Activated CD4-positive, alpha-beta T cell treated with anti-CD3 and anti-CD28 coated beads for 24 hours (primary cell): ENCODE measurements around the gene PXDN.
"Not testable (repeated sequence)": the region's sequence is repeated elsewhere in the genome, so short reads cannot be mapped to it uniquely, and the experiment has no call there.

Experiments
- DNase-seq, 2 donors: peaks; one replicate each; pipeline ENCODE4 v3.0.0-alpha.2; 2020; ENCODE audit warnings: low read depth in 2 of 2

PXDN gene, protein sequence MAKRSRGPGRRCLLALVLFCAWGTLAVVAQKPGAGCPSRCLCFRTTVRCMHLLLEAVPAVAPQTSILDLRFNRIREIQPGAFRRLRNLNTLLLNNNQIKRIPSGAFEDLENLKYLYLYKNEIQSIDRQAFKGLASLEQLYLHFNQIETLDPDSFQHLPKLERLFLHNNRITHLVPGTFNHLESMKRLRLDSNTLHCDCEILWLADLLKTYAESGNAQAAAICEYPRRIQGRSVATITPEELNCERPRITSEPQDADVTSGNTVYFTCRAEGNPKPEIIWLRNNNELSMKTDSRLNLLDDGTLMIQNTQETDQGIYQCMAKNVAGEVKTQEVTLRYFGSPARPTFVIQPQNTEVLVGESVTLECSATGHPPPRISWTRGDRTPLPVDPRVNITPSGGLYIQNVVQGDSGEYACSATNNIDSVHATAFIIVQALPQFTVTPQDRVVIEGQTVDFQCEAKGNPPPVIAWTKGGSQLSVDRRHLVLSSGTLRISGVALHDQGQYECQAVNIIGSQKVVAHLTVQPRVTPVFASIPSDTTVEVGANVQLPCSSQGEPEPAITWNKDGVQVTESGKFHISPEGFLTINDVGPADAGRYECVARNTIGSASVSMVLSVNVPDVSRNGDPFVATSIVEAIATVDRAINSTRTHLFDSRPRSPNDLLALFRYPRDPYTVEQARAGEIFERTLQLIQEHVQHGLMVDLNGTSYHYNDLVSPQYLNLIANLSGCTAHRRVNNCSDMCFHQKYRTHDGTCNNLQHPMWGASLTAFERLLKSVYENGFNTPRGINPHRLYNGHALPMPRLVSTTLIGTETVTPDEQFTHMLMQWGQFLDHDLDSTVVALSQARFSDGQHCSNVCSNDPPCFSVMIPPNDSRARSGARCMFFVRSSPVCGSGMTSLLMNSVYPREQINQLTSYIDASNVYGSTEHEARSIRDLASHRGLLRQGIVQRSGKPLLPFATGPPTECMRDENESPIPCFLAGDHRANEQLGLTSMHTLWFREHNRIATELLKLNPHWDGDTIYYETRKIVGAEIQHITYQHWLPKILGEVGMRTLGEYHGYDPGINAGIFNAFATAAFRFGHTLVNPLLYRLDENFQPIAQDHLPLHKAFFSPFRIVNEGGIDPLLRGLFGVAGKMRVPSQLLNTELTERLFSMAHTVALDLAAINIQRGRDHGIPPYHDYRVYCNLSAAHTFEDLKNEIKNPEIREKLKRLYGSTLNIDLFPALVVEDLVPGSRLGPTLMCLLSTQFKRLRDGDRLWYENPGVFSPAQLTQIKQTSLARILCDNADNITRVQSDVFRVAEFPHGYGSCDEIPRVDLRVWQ (N-terminal part only)

DNA sequence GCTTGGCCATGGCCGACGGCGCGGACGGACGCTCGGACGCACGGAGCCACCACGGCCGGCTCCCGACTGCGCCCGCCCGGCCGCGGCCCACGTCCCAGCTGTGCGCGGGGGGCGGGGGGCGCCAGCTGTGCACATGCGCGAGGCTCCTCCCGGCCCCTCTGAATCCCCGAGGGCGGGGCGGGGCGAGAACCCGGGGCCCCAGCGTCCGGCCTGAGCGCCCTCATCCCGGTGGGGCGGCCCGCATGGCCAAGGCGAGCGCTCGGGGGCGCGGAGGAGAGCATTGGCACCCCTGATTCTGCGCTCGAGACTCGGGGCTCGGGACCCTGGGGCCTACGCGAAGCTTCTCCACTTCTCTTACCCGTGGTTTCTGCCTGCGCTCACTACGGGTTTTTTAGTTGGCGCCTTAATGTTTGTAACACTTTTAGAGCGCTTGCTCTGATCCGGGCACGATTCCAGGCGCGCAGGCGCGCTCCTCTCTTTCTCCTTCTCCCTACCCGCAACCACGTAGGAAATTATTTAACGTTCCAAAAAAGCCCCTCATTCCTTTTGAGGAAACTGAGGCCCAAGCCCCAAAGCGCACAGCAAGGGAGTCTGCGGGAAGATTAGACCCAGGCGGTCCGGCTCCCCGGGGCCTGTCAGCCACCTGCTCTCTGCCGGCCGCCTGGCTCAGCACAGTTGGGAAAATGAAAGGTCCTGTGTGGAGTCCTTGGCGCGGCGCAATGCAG lies at the start of gene PXDN:
PXDN (minus strand) TSS at position 70 of the 725 bp plus-strand sequence; CDS start at position 10, 60 bp downstream.
- DNase-seq = no peak

DNA sequence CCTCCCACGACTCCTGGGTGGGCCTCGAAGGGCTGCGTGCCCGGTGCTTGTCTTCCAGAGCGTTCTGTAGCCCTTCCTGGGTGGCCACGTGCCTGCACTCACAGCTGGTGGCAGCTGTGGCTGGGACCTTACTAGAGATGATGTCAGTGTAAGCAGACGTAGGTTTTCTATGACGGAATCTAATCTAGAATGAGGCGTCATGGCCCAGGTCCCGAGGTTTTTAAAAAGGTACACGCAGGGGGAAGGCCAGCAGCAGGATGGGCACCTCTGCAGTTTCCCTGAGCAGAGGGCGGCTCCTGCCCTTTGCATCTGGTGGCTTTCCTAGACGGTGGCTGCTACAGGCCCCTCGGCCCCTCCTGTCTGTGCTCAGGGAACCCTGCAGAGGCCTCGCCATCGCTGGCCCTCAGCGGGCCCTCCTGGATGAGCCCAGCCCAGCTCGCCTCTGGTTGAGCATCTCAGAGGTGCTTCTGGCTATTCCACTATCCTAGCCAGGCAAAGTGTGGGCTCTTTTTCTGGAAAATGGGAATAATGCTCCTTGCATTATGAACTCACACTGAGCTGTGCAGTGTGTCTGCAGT lies 49.6 kb upstream of the PXDN start:
- no peak for DNase-seq

DNA sequence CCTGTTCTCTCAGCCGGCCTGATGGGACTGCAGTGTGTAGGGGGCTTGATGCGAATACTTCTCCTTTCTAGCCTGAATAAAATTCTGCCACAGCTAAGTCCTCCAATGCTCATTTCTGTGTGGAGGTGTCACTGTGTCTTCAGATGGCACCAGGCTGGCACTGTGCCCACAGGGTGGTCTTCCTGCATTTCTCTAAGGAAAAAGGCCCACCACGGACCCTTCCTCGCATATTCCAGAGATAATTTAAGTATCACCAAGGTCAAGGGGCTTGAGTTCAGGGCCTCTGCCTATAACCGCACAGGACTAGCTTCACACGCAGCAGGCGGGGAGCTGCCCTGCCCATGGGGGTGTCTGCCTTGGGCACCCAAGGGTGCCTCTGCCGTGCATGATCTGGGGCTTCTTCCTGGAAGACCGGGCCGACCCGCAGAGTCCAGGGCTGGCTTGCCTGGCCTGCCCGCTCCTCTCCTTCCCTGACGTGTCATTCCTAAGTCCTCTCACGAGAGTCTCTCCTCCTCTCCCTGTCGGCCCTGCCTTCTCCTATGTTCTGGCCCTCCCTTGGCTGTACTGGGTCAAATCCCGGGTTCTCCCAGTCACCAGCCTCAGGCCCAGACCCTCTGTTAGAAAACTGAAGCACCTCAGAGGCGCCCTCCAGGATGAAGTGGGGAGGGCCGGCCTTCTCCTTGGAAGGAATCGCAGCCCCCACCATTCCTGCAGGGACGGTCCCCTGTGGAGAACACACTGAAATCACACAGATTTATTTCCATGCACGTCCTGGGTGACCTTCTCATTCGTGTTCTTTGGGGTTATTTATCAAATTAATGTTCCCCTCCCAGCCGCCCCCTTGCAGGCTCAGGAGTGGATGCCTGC lies 48.9 kb upstream of the PXDN start:
- no peak for DNase-seq

DNA sequence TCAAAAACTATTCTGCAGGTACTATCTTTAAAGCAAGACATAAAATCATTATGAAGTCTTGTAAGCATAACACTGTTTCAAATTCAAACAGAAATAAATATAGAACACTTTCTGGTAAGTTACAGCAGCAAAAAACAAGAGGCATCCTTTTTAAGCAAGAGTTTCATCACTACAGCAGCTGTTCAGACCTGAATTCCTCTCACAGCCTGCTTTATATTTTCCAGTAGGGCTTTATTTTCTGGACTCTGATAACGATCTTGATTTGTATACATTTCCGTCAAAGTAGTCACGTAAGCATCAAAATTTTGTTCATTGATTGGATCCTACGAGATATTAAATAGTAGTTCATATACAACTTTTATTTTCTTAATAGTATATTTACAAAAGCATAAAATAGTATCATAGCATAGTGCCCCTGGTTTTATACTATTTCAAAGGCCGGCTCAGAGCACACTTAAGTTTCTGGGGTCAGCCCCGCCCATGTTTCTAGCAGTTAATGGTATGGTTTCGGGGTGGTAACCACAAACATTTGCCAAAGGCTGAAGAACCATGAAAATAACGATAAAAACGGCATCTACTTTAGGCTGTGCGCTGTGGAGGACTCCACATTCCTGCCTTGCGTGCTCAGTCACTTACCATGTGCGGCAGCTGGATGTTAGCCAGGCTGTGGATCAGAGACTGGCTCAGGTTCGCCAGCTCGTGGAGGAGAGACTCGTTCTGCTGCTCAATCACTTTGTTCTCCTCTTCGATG lies 47.5 kb upstream of the PXDN start:
- DNase-seq = no peak

DNA sequence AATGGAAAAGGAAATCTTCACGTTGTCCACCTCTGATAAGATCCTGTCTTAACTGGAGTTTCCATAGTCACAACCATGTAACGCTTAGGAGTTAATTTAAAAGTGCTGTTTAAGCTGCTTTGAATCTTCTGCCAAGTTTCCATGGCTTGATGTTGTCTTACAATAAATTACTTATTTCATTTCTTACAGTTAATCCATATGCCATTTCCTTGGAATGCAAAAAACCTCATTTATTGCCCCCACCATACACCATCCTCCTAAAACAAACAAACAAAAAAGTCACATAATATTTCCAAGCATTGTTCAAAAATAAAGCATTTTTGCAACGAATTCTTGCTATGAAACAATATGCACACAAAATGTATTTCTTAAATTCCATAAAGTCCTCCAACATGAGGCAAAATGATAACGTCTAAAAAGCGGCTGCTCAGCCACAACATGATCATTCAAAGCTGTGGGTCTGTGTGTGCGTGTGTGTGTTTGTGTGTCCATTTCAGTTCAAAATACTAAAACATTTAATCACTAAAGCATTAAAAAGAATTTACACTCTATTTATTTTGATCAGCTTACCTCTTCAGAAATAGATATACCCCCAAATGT lies 46.8 kb upstream of the PXDN start:
- DNase-seq = no peak

DNA sequence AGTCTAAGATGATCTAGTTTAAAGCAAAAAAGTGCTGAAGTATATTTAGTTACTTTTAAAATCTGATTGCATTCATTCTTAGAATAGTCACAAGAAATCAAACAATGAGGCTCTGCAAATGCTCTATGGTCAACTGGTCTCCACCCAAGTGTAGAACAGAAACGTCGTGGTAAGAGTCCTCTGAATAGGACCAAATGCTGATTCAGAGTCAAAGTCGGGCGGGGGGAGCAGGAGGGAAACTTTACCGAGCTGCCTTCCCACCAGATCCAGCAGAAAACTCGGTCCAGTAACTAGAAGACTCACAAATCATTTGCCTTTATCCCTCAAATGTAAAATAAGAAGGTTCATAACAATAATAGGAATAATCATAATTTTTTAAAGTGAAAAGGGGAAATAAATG lies 46.2 kb upstream of the PXDN start:
- DNase-seq = no peak

DNA sequence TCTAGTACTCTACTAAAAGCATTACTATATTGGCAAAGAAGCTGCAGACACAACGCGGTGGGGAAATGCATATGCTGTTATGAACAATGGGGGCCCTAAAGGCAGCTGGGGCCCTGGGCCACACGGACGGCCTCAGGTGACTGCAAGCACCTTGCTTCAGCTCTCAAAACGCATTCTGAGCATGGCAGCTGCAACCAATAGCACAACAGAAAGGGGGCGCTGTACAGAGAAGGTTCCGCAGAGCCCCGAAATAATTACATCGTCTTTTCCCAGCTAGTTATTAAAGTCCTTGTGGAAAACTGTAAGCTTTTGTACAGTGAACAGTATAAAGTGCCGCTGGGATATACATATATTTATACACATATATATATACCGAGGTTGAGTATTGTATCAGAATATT lies 45.3 kb upstream of the PXDN start:
- DNase-seq = no peak

DNA sequence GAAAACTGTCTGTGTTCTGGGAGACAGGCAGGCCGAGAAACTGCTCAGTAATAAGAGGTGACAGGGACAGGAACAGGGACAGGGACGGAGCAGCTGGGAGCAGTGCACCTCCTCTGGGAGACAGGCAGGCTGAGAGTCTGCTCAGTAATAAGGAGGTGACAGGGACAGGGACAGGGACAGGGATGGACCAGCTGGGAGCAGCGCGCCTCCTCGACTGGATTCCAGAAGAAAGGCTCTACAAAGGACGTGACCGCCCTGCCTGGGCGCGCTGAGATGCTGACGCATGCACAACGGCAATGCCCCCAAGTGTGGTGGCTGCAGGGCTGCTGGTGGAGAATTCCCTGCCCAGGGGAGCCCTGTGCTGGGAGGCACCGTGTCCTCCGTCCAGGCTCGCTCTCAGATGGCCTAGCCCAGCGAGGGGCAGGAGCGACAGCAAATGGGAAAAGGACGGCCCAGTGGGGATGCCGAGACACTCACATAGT lies 44.2 kb upstream of the PXDN start:
- no peak for DNase-seq

DNA sequence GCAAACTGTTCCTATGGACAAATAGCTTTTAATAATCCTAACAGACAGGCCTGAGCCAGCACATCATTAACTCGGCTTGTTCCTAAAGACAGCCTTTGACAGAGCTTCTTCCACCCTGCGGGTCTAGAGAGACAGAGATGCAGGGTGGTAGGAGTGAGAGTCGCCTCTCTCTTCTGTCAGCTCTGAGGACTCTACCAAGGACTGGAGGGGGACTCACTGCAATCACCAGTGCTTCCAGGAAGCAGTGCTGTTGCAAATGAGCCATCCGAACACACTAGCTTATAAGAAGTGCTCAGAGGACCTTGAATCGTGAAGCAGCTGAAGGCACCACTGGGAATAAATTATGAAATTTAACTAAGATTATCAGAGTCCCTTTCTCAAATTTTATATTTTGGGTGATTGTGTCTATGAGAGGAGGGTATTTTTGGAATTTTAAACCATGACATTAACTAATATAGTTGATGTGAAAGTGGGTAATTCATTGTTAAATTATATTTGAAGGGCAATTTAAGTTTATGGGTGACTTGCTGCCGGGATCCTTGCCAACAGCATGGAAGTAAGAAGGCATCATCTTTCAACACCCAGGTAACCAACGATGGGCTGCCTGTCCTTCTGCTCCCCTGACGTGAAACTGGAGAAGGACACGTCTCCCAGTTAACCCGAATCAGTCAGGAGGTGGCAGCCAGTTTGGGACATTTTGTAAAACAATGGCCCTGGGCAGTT lies 43.6 kb upstream of the PXDN start:
- no peak for DNase-seq

DNA sequence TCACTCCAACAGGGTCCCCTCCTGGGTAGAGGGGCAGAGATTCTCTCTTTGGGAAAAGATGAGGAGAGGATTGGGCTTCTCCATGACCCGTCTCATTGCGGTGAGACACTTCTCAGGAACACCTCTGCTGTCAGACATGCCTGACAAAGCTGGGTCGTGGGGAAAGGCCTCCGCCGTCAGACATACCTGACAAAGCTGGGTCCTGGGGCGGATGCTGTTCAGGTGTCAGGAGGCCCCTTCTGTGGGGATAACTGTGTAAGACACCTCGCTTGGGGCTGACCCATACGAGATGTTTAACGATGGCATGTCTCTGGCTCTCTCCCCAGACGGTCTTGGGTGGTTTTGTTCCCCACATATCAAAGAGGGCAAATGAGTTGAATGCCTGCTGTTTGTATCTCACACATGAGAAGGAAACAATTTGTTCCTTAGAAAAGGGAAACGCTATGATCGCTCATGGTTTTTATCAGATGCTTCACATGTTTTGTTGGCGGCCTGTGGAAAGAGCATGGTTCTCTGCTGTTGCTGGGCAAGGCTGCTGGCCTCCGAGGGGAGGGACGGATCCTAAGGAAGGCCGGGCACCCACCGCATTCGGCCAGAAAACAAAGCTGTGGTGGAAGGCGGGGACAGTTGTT lies 40.8 kb upstream of the PXDN start:
- no peak for DNase-seq

DNA sequence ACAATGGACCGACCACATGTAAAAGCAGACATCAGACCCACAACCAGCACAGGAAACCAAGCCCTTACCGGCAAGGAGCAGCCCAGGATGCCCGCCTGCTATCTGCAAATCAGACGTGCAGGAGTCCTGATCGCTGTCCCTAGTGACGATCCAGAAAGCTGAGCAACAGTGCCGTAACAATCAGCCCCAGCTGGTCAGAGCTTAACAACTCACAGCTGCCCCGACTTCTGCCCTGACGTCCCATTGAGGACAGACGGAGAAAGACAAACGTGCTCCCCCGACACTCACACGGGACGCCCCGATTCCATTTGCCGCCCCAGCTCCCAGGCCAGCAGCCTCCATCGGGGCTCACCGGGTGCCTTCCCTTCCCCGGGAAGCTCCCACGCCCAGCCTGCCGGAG lies 39.8 kb upstream of the PXDN start:
- DNase-seq = no peak

DNA sequence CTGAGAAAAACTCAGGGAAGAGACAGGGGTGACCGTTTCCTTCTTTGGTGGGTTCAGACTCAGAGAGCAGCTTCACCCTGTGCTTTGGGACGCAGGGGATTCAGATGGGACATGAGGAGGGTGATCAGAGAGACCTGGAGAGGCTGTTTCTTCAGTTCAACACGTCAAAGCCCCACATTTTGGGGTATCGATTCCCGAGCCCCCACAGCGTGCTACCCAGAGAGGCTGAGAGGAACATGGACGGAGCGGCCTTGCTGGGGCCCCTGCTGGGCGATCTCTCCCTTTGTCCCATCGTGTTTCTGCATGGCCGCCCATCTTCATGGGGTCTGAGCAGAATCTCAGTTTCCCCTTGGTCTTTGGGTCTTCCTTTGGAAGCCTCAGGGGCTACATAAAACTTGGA lies 38.2 kb upstream of the PXDN start:
- no peak for DNase-seq

DNA sequence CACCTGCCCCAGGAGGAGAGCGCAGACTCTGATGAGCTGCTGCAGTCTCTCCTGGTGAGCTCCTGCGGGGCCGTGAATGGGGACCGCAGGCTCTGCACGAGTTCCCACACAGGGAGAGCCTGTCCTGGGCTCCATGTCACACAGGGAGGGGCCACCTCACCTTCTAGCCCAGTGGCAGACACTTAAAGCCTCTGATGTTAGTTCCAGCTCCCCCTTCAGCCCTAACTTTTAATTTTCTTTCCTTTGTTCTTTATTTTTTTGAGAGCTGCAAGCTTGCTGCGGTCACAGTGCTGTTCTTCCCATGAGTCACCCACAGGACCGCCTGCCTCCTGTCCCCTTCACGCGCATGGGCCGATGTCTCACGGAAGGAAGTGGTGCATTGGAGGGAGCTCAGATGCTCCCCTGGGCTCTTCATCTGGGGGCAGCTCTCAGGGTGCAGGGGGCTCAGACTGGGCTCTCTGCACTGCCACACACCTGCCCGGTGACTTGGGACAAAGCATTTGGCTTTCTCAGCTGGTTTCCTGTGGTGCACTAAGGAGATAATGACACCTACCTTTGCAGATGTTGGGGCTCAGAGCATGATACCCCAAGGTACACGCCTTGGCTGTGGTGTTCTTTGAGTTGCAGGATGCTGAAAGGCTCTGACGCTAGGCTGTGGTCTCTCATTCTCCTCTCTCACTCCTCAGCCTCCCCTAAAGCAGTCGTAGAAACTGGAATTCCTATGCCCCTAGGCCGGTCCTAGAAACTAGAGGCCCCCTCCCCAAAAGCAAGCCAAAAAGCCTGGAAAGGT lies 37.2 kb upstream of the PXDN start:
- no peak for DNase-seq

DNA sequence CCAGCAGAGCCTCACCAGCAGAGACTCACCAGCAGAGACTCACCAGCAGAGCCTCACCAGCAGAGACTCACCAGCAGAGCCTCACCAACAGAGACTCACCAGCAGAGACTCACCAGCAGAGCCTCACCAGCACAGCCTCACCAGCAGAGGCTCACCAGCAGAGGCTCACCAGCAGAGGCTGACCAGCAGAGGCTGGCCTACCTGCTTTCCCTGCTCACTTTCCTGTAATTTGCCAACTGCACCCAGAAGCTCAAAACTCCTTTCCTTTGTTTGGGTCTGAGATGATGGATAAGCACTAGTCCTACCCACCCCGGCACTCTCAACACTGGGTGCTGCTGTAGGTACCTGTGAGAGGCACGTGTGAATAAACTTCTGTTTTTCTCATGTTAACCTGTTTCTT lies 36.4 kb upstream of the PXDN start:
- DNase-seq = no peak

DNA sequence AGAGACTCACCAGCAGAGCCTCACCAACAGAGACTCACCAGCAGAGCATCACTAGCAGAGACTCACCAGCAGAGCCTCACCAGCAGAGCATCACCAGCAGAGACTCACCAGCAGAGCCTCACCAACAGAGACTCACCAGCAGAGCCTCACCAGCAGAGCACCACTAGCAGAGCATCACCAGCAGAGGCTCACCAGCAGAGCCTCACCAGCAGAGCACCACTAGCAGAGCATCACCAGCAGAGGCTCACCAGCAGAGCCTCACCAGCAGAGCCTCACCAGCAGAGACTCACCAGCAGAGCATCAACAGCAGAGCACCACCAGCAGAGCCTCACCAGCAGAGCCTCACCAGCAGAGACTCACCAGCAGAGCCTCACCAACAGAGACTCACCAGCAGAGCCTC lies 35.7 kb upstream of the PXDN start:
- DNase-seq = not testable (repeated sequence)

DNA sequence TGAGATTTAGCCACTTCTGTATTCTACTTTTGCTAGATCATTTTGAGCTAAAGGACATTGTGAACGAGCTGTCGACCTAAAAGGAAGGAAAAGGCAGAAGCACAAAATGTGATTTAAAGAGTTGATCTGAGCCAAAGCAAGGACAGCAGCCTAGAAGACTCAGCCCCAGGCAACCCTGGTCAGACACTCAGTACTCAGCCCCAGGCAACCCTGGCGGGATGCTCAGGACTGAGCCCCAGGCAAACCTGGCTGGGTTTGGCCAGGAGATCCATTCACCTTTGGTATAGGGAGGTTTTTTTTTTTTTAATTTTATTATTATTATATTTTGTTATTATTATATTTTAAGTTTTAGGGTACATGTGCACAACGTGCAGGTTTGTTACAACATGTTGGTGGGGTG lies 34.3 kb upstream of the PXDN start:
- no peak for DNase-seq

DNA sequence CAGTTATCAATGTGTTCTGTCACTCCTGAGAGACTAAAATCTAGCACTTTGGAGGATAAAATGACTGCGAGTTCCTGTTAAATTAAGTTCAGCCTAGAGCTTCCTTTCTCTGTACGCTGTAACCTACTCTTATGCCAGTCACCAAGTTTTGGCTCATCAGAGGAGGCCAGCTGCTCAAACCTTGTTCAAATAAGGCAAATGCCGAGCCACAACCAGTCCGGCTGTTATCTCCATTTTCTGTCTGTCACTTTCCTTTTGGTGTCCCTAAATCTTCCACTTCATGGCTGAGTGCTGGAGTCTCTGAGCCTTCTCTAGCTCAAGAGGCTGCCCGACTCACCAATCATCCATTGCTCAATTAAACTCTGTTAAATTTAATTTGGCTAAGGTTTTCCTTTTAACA lies 33.5 kb upstream of the PXDN start:
- no peak for DNase-seq
